ENCODE results near the gene TDRD3.

DNA sequence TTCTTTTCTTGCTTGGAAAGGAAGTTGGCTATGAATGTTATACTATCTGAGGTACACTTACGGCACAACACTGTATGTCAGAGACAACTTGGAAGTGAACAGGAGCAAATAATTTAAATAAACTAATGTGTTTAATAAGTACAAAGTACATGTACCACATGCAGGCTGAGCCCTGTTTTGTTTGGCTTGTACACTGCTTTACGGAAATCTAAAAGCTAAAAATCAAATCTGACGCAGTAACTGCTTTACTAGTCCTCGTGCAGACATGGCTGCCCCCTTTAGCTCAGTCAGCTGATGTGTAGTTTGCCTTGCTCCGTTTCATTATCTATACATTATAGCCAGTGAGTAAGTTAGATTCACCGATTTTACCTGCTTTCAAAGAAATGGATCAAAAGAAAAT, 36.5 kb downstream of the TDRD3 start:
- TF ChIP-seq, protein P1, sequence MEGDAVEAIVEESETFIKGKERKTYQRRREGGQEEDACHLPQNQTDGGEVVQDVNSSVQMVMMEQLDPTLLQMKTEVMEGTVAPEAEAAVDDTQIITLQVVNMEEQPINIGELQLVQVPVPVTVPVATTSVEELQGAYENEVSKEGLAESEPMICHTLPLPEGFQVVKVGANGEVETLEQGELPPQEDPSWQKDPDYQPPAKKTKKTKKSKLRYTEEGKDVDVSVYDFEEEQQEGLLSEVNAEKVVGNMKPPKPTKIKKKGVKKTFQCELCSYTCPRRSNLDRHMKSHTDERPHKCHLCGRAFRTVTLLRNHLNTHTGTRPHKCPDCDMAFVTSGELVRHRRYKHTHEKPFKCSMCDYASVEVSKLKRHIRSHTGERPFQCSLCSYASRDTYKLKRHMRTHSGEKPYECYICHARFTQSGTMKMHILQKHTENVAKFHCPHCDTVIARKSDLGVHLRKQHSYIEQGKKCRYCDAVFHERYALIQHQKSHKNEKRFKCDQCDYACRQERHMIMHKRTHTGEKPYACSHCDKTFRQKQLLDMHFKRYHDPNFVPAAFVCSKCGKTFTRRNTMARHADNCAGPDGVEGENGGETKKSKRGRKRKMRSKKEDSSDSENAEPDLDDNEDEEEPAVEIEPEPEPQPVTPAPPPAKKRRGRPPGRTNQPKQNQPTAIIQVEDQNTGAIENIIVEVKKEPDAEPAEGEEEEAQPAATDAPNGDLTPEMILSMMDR (IDR thresholded peaks at IDR 0.05; ENCODE audit: low read depth, low read length, missing input control), result no peak
- TF ChIP-seq SP1 (IDR thresholded peaks at IDR 0.05) (peak; percentile 66), RAD21 (IDR thresholded peaks at IDR 0.05) (no peak), TAF1 (conservative IDR thresholded peaks at IDR 0.05) (peak; percentile 32), HNF4A (conservative IDR thresholded peaks at IDR 0.05) (peak; percentile 73 to 77), GABPA (IDR thresholded peaks at IDR 0.05 in 1 of 2, conservative IDR thresholded peaks at IDR 0.05 in 1 of 2) (no peak), RXRA (IDR thresholded peaks at IDR 0.05) (peak in 1 of 2 donors; percentile 6), NR2F2 (IDR thresholded peaks at IDR 0.05) (no peak), JUND (IDR thresholded peaks at IDR 0.05) (no peak)
- TF ChIP-seq, protein P2, sequence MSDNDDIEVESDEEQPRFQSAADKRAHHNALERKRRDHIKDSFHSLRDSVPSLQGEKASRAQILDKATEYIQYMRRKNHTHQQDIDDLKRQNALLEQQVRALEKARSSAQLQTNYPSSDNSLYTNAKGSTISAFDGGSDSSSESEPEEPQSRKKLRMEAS (IDR thresholded peaks at IDR 0.05), result peak; percentile 40
- TF ChIP-seq, protein P3, sequence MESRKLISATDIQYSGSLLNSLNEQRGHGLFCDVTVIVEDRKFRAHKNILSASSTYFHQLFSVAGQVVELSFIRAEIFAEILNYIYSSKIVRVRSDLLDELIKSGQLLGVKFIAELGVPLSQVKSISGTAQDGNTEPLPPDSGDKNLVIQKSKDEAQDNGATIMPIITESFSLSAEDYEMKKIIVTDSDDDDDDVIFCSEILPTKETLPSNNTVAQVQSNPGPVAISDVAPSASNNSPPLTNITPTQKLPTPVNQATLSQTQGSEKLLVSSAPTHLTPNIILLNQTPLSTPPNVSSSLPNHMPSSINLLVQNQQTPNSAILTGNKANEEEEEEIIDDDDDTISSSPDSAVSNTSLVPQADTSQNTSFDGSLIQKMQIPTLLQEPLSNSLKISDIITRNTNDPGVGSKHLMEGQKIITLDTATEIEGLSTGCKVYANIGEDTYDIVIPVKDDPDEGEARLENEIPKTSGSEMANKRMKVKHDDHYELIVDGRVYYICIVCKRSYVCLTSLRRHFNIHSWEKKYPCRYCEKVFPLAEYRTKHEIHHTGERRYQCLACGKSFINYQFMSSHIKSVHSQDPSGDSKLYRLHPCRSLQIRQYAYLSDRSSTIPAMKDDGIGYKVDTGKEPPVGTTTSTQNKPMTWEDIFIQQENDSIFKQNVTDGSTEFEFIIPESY (IDR thresholded peaks at IDR 0.05), result peak; percentile 20
- TF ChIP-seq, protein P4, sequence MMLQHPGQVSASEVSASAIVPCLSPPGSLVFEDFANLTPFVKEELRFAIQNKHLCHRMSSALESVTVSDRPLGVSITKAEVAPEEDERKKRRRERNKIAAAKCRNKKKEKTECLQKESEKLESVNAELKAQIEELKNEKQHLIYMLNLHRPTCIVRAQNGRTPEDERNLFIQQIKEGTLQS (IDR thresholded peaks at IDR 0.05), result no peak

Data from liver (tissue), 3 donors.